ENCODE data around the gene OSBPL10. TPM values are rescaled to one million over a fixed set of nuclear protein-coding genes. Genes with fewer than 3 reads are reported as not detected.

Gene OSBPL10
- total and polyA plus RNA-seq, 2 of the 4 experiments (the other 2 are of a cell fraction): 9.5 to 10.1 TPM

DNA sequence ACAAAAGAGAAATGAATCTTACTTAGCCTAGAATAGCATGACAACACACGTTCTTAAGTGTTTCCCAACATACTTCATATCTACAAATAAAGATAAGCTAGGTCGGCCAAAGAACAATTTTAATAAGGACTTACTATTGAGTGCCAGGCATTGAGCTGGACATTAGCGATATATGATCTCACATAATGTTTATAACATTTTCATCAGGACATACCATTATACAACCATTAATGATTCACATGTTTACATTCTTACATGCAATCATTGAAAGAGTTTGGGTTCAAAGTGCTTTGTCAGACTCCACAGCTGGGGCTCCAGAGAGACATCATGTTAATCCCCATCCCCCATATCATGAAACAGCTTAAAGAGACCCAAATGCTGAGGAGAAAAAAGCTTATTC is 259.4 kb downstream of the OSBPL10 start:
- Histone ChIP-seq H3K79me1 (ENCODE audit: low read depth in 1 of 2, low read length in 2 of 2) (no peaks in the 10 kb centered on the region), H4K20me1 (ENCODE audit: insufficient read depth, low read length) (no peaks in the 10 kb centered on the region), H3K4me2 (ENCODE audit: low read depth, low read length) (no peak overlapping the region), H3K27ac (ENCODE audit: insufficient read depth, low read length) (no peak overlapping the region), H3K9me1 (ENCODE audit: insufficient read depth, low read length) (no peaks in the 10 kb centered on the region), H3K4me1 (ENCODE audit: control insufficient read depth, insufficient read depth, low read length) (peaks cover 7% of the 10 kb centered on the region; the same call in 1 of the 2 replicates), H3K23ac (ENCODE audit: low read depth, low read length) (no peak overlapping the region), H2BK15ac (ENCODE audit: low read depth, low read length) (no peak overlapping the region), H2AFZ (replicated peaks; ENCODE audit: low read length, poor library complexity) (no peak overlapping the region), H2BK5ac (ENCODE audit: low read depth, low read length, poor library complexity, severe bottlenecking) (no peak overlapping the region), H2AK5ac (ENCODE audit: low read depth, low read length) (no peak overlapping the region), H3K56ac (ENCODE audit: extremely low read depth, insufficient read depth, low read length) (no peak overlapping the region), H4K91ac (ENCODE audit: insufficient read depth, low read depth, low read length) (no peak overlapping the region), H3K36me3 (ENCODE audit: control insufficient read depth, insufficient read depth, low read length) (no peaks in the 10 kb centered on the region), H3K9ac (ENCODE audit: low read depth, low read length) (no peak overlapping the region), H3K14ac (replicated peaks; ENCODE audit: low read depth, low read length) (no peak overlapping the region), H3K4ac (ENCODE audit: low read depth, low read length) (no peak overlapping the region), H2BK20ac (ENCODE audit: low read depth, low read length) (no peak overlapping the region), H3K27me3 (ENCODE audit: control insufficient read depth, insufficient read depth, low read length) (no peaks in the 10 kb centered on the region), H4K8ac (ENCODE audit: low read depth in 2 of 2, low read length in 2 of 2) (no peak overlapping the region), H2AK9ac (replicated peaks; ENCODE audit: low read depth, low read length, poor library complexity) (no peak overlapping the region), H2BK120ac (ENCODE audit: low read depth, low read length) (no peak overlapping the region), H4K5ac (ENCODE audit: low read depth, low read length) (no peak overlapping the region), H3K4me3 (ENCODE audit: insufficient read depth, low read depth, low read length) (no peak overlapping the region), H3K9me3 (ENCODE audit: control insufficient read depth, insufficient read depth, low read length) (no peaks in the 10 kb centered on the region), H3K18ac (ENCODE audit: low read depth, low read length) (no peak overlapping the region)
- POLR2A ChIA-PET (ENCODE audit: unreplicated experiment): no interaction called here
- CTCF ChIA-PET: no interaction called here
- dilution Hi-C loops (cut with HindIII; ENCODE audit: low sequenced_read_pairs, unreplicated experiment): no loop called here
- no TSS peak for BruUV-seq (replicated peaks)
- WGBS, 2 experiments (ENCODE audit: extremely low coverage in 2 of 2, insufficient read length in 1 of 2): no CpG with 5 or more reads among the region's 3 CpGs
- in situ Hi-C loops (cut with MboI; ENCODE audit: low sequenced_read_pairs): no loop called here
- TF ChIP-seq, protein P1, sequence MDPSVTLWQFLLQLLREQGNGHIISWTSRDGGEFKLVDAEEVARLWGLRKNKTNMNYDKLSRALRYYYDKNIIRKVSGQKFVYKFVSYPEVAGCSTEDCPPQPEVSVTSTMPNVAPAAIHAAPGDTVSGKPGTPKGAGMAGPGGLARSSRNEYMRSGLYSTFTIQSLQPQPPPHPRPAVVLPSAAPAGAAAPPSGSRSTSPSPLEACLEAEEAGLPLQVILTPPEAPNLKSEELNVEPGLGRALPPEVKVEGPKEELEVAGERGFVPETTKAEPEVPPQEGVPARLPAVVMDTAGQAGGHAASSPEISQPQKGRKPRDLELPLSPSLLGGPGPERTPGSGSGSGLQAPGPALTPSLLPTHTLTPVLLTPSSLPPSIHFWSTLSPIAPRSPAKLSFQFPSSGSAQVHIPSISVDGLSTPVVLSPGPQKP (IDR thresholded peaks at IDR 0.05; ENCODE audit: borderline replicate concordance, low read depth, low read length): no peak
- TF ChIP-seq, protein P2, sequence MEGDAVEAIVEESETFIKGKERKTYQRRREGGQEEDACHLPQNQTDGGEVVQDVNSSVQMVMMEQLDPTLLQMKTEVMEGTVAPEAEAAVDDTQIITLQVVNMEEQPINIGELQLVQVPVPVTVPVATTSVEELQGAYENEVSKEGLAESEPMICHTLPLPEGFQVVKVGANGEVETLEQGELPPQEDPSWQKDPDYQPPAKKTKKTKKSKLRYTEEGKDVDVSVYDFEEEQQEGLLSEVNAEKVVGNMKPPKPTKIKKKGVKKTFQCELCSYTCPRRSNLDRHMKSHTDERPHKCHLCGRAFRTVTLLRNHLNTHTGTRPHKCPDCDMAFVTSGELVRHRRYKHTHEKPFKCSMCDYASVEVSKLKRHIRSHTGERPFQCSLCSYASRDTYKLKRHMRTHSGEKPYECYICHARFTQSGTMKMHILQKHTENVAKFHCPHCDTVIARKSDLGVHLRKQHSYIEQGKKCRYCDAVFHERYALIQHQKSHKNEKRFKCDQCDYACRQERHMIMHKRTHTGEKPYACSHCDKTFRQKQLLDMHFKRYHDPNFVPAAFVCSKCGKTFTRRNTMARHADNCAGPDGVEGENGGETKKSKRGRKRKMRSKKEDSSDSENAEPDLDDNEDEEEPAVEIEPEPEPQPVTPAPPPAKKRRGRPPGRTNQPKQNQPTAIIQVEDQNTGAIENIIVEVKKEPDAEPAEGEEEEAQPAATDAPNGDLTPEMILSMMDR (conservative IDR thresholded peaks at IDR 0.05; ENCODE audit: low read depth, low read length): no peak
- no peak for TF ChIP-seq POLR2A (IDR thresholded peaks at IDR 0.05; ENCODE audit: low read depth, low read length)
- TF ChIP-seq MAZ (IDR thresholded peaks at IDR 0.05; ENCODE audit: borderline replicate concordance, low read depth, low read length): no peak
- no peak for TF ChIP-seq RCOR1 (IDR thresholded peaks at IDR 0.05; ENCODE audit: insufficient replicate concordance, low read length)
- TF ChIP-seq FOS (IDR thresholded peaks at IDR 0.05; ENCODE audit: low read depth, low read length): peak; percentile 43; the same call in 1 of the 2 replicates
- no peak for TF ChIP-seq RFX5 (IDR thresholded peaks at IDR 0.05; ENCODE audit: low read depth, low read length)
- no peak for TF ChIP-seq MXI1 (IDR thresholded peaks at IDR 0.05; ENCODE audit: borderline replicate concordance, low read depth, low read length)
- peak; percentile 40; the same call in 1 of the 2 replicates for TF ChIP-seq CEBPB (IDR thresholded peaks at IDR 0.05; ENCODE audit: low read depth, low read length)
- TF ChIP-seq RAD21 (IDR thresholded peaks at IDR 0.05; ENCODE audit: low read length): no peak
- TF ChIP-seq, protein P3, sequence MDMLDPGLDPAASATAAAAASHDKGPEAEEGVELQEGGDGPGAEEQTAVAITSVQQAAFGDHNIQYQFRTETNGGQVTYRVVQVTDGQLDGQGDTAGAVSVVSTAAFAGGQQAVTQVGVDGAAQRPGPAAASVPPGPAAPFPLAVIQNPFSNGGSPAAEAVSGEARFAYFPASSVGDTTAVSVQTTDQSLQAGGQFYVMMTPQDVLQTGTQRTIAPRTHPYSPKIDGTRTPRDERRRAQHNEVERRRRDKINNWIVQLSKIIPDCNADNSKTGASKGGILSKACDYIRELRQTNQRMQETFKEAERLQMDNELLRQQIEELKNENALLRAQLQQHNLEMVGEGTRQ (IDR thresholded peaks at IDR 0.05; ENCODE audit: low read depth, low read length): no peak
- no peak for TF ChIP-seq MAFK (IDR thresholded peaks at IDR 0.05; ENCODE audit: low read depth, low read length)
- no peak for TF ChIP-seq BHLHE40 (IDR thresholded peaks at IDR 0.05; ENCODE audit: low read depth, low read length)
- TF ChIP-seq CHD1 (IDR thresholded peaks at IDR 0.05; ENCODE audit: low read depth, low read length): no peak
- no peak for TF ChIP-seq SMC3 (IDR thresholded peaks at IDR 0.05; ENCODE audit: low read depth, low read length)
- TF ChIP-seq NFE2L2 (IDR thresholded peaks at IDR 0.05; ENCODE audit: low read depth, low read length): no peak
- peak; percentile 73 for ATAC-seq (ENCODE audit: low read depth)
- intact Hi-C loops (cut with micrococcal nuclease): no loop called here
- DNase-seq: peak; percentile 83
